OCI-LY1 (cell line): ENCODE results near the gene SCLT1.

ENCODE experiments used
- H2AFZ ChIP-seq: fragments of 200-600 bp; sonication (generic), shearing (Covaris generic); 2 replicates; pipeline ENCODE4 v1.6.0; 2014; ENCODE audit warnings: antibody characterized with exemption, mild to moderate bottlenecking, low read length
- H3F3A ChIP-seq: fragments of 200-600 bp; sonication (generic), shearing (Covaris generic); 2 replicates; pipeline ENCODE4 v1.6.0; 2014; ENCODE audit warnings: mild to moderate bottlenecking, antibody characterized with exemption, low read length, moderate library complexity; ENCODE audit not compliant: insufficient read depth
- H3K27ac ChIP-seq: fragments of 200-600 bp; sonication (generic); 2 replicates; pipeline ENCODE4 v1.5.1; 2014; ENCODE audit warnings: low read length, mixed run types, mild to moderate bottlenecking, low read depth; ENCODE audit not compliant: poor library complexity, severe bottlenecking
- H3K27me3 ChIP-seq: fragments of 200-600 bp; sonication (generic); 2 replicates; pipeline ENCODE4 v1.6.0; 2014; ENCODE audit warnings: antibody characterized with exemption, mild to moderate bottlenecking, low read length, moderate library complexity; ENCODE audit not compliant: insufficient read depth
- H3K36me3 ChIP-seq: fragments of 200-600 bp; sonication (generic); 2 replicates; pipeline ENCODE4 v1.6.1; 2014; ENCODE audit warnings: mild to moderate bottlenecking, antibody characterized with exemption, low read length, moderate library complexity, mixed read lengths; ENCODE audit not compliant: insufficient read depth
- H3K4me1 ChIP-seq: fragments of 200-600 bp; sonication (generic); 2 replicates; pipeline ENCODE4 v1.5.1; 2014; ENCODE audit warnings: mild to moderate bottlenecking, low read length, moderate library complexity; ENCODE audit not compliant: insufficient read depth, severe bottlenecking
- H3K4me2 ChIP-seq: fragments of 200-600 bp; sonication (generic), shearing (Covaris generic); 2 replicates; pipeline ENCODE4 v1.6.1; 2014; ENCODE audit warnings: low read length
- H3K4me3 ChIP-seq: fragments of 200-600 bp; sonication (generic); 2 replicates; pipeline ENCODE4 v1.5.1; 2014; ENCODE audit warnings: low read length, low read depth, mild to moderate bottlenecking, mixed read lengths; ENCODE audit not compliant: poor library complexity, severe bottlenecking
- H3K79me2 ChIP-seq: fragments of 200-600 bp; shearing (Covaris generic); 2 replicates; pipeline ENCODE4 v1.6.1; 2016; ENCODE audit warnings: mixed run types, low read length, mixed read lengths; ENCODE audit not compliant: insufficient read depth
- H3K9ac ChIP-seq: fragments of 200-600 bp; sonication (generic), shearing (Covaris generic); 2 replicates; pipeline ENCODE4 v1.6.1; 2014; ENCODE audit warnings: mild to moderate bottlenecking, low read length, mixed read lengths
- H3K9me2 ChIP-seq: fragments of 200-600 bp; sonication (generic), shearing (Covaris generic); 2 replicates; pipeline ENCODE4 v1.6.1; 2014; ENCODE audit warnings: low read depth, mild to moderate bottlenecking, low read length, mixed read lengths
- H3K9me3 ChIP-seq: fragments of 200-600 bp; shearing (Covaris generic); 2 replicates; pipeline ENCODE4 v1.6.1; 2014; ENCODE audit warnings: low read length, mixed read lengths
- H4K20me1 ChIP-seq: fragments of 200-600 bp; sonication (generic), shearing (Covaris generic); 2 replicates; pipeline ENCODE4 v1.6.0; 2016; ENCODE audit warnings: mild to moderate bottlenecking, low read length; ENCODE audit not compliant: insufficient read depth
- CTCF ChIP-seq: fragments of 200-600 bp; sonication (generic), shearing (Covaris generic); IDR thresholded peaks from 2 replicates; pipeline ENCODE4 v1.5.1; 2017; ENCODE audit warnings: mild to moderate bottlenecking, antibody characterized with exemption, low read length, moderate library complexity, mixed read lengths
- EZH2 ChIP-seq: fragments of 200-600 bp; sonication (generic), shearing (Covaris generic); IDR thresholded peaks from 2 replicates; pipeline ENCODE4 v1.8.0; 2017; ENCODE audit warnings: borderline replicate concordance, mixed run types, mild to moderate bottlenecking, antibody characterized with exemption, low read length, moderate library complexity, mixed read lengths

SCLT1 gene

GRCh38 chr4:128930051-128930450 lies 163.3 kb downstream of the SCLT1 start:
- H3K27ac ChIP-seq, result no peak overlapping the region
- H3K27me3 ChIP-seq, result no peaks in the 10 kb centered on the region
- no peaks in the 10 kb centered on the region for H3K79me2 ChIP-seq
- H3K9ac ChIP-seq, result no peak overlapping the region
- H3F3A ChIP-seq, result no peaks in the 10 kb centered on the region
- H3K4me2 ChIP-seq, result no peak overlapping the region
- H2AFZ ChIP-seq, result no peak overlapping the region
- peaks cover 4% of the 10 kb centered on the region; the same call in 1 of the 2 replicates for H3K36me3 ChIP-seq
- TF ChIP-seq CTCF (no peak), EZH2 (no peak)
- H3K9me2 ChIP-seq, result no peaks in the 10 kb centered on the region
- 0 out of 2 replicates have a peak, but pooled peaks cover 2% of the 10 kb centered on the region for H3K9me3 ChIP-seq
- no peak overlapping the region for H3K4me3 ChIP-seq
- no peaks in the 10 kb centered on the region for H4K20me1 ChIP-seq
- H3K4me1 ChIP-seq, result no peaks in the 10 kb centered on the region

- Histone ChIP-seq H3K27me3 (no peaks in the 10 kb centered on the region), H3K9me3 (0 out of 2 replicates have a peak, but pooled peaks cover 2% of the 10 kb centered on the region), H3K27ac (no peak overlapping the region), H3K36me3 (peaks cover 4% of the 10 kb centered on the region; the same call in 1 of the 2 replicates), H3K4me1 (no peaks in the 10 kb centered on the region), H3K9ac (no peak overlapping the region), H3F3A (no peaks in the 10 kb centered on the region), H3K4me2 (no peak overlapping the region), H2AFZ (no peak overlapping the region), H3K4me3 (no peak overlapping the region), H3K9me2 (no peaks in the 10 kb centered on the region), H3K79me2 (no peaks in the 10 kb centered on the region), H4K20me1 (no peaks in the 10 kb centered on the region)
- TF ChIP-seq CTCF, result no peak
- no peak for TF ChIP-seq EZH2
Measured at GRCh38 chr4:128924951-128925350, 168.4 kb downstream of the SCLT1 start.

GRCh38 chr4:128921954-128922353 lies 171.4 kb downstream of the SCLT1 start:
- H3K4me1 ChIP-seq, result peaks cover 4% of the 10 kb centered on the region
- H3K4me3 ChIP-seq, result no peak overlapping the region
- H4K20me1 ChIP-seq, result no peaks in the 10 kb centered on the region
- H3K4me2 ChIP-seq, result no peak overlapping the region
- H3K36me3 ChIP-seq, result peaks cover 4% of the 10 kb centered on the region; the same call in 1 of the 2 replicates
- TF ChIP-seq EZH2 (no peak), CTCF (no peak)
- no peak overlapping the region for H3K9ac ChIP-seq
- H2AFZ ChIP-seq, result no peak overlapping the region
- no peaks in the 10 kb centered on the region for H3F3A ChIP-seq
- H3K9me2 ChIP-seq, result no peaks in the 10 kb centered on the region
- 0 out of 2 replicates have a peak, but pooled peaks cover 2% of the 10 kb centered on the region for H3K9me3 ChIP-seq
- no peaks in the 10 kb centered on the region for H3K79me2 ChIP-seq
- no peak overlapping the region for H3K27ac ChIP-seq
- no peaks in the 10 kb centered on the region for H3K27me3 ChIP-seq
